ENCODE measurements around the gene PLAAT5.
"Not testable (repeated sequence)": the region's sequence is repeated elsewhere in the genome, so short reads cannot be mapped to it uniquely, and the experiment has no call there.

The PLAAT5 gene

GRCh38 chr11:63445720-63446119, 45.2 kb downstream of the PLAAT5 start:
- no peak overlapping the region for H3K4me2 ChIP-seq
- no peaks in the 10 kb centered on the region for H4K20me1 ChIP-seq
- H3K4me3 ChIP-seq: no peak overlapping the region
- no peaks in the 10 kb centered on the region for H3K9me3 ChIP-seq
- H3K27ac ChIP-seq: no peak overlapping the region
- no peaks in the 10 kb centered on the region for H3K36me3 ChIP-seq
- no peak for TF ChIP-seq Cebpa-rat (IDR thresholded peaks at IDR 0.05)
- no peaks in the 10 kb centered on the region for H3K27me3 ChIP-seq
- H3K9ac ChIP-seq: no peak overlapping the region
- H3K4me1 ChIP-seq: 0 out of 2 replicates have a peak, but pooled peaks cover 4% of the 10 kb centered on the region

- no peak overlapping the region for H3K4me2 ChIP-seq
- no peak overlapping the region for H3K9ac ChIP-seq
- H3K27me3 ChIP-seq: no peaks in the 10 kb centered on the region
- H3K4me3 ChIP-seq: no peak overlapping the region
- no peak for TF ChIP-seq Cebpa-rat (IDR thresholded peaks at IDR 0.05)
- H3K9me3 ChIP-seq: no peaks in the 10 kb centered on the region
- H3K4me1 ChIP-seq: 0 out of 2 replicates have a peak, but pooled peaks cover 4% of the 10 kb centered on the region
- no peaks in the 10 kb centered on the region for H4K20me1 ChIP-seq
- H3K36me3 ChIP-seq: no peaks in the 10 kb centered on the region
- H3K27ac ChIP-seq: no peak overlapping the region
Measured at GRCh38 chr11:63445118-63445517, 45.8 kb downstream of the PLAAT5 start.

- H3K4me2 ChIP-seq: no peak overlapping the region
- no peaks in the 10 kb centered on the region for H3K36me3 ChIP-seq
- no peak overlapping the region for H3K9ac ChIP-seq
- no peak overlapping the region for H3K4me3 ChIP-seq
- H3K27me3 ChIP-seq: no peaks in the 10 kb centered on the region
- no peak for TF ChIP-seq Cebpa-rat (IDR thresholded peaks at IDR 0.05)
- H3K9me3 ChIP-seq: no peaks in the 10 kb centered on the region
- no peaks in the 10 kb centered on the region for H4K20me1 ChIP-seq
- 0 out of 2 replicates have a peak, but pooled peaks cover 4% of the 10 kb centered on the region for H3K4me1 ChIP-seq
- no peak overlapping the region for H3K27ac ChIP-seq
Measured at GRCh38 chr11:63444160-63444559, 46.8 kb downstream of the PLAAT5 start.

GRCh38 chr11:63443714-63444113, 47.3 kb downstream of the PLAAT5 start:
- Histone ChIP-seq H3K4me3 (no peak overlapping the region), H3K36me3 (no peaks in the 10 kb centered on the region), H3K27me3 (no peaks in the 10 kb centered on the region), H3K9me3 (no peaks in the 10 kb centered on the region), H3K4me1 (0 out of 2 replicates have a peak, but pooled peaks cover 4% of the 10 kb centered on the region), H3K9ac (no peak overlapping the region), H3K27ac (no peak overlapping the region), H4K20me1 (no peaks in the 10 kb centered on the region), H3K4me2 (no peak overlapping the region)
- TF ChIP-seq Cebpa-rat (IDR thresholded peaks at IDR 0.05): no peak

- not testable (repeated sequence) for H4K20me1 ChIP-seq, H3K36me3 ChIP-seq, H3K9ac ChIP-seq, H3K4me2 ChIP-seq, H3K27me3 ChIP-seq, H3K9me3 ChIP-seq, H3K4me3 ChIP-seq, H3K4me1 ChIP-seq, H3K27ac ChIP-seq
Measured at GRCh38 chr11:63435831-63436230, 55.1 kb downstream of the PLAAT5 start.

GRCh38 chr11:63435351-63435750, 55.6 kb downstream of the PLAAT5 start:
- not testable (repeated sequence) for H3K4me2 ChIP-seq, H3K27ac ChIP-seq

GRCh38 chr11:63430731-63431130, 60.2 kb downstream of the PLAAT5 start:
- not testable (repeated sequence) for H4K20me1 ChIP-seq, H3K4me2 ChIP-seq, H3K36me3 ChIP-seq, H3K4me3 ChIP-seq, H3K27ac ChIP-seq, H3K4me1 ChIP-seq, H3K27me3 ChIP-seq, H3K9ac ChIP-seq
- H3K9me3 ChIP-seq: peaks cover 11% of the 10 kb centered on the region

More at GRCh38 chr11:63435351-63435750, 55.6 kb downstream of the PLAAT5 start:
- not testable (repeated sequence) for H3K27me3 ChIP-seq, H3K9me3 ChIP-seq, H3K4me3 ChIP-seq, H3K9ac ChIP-seq, H4K20me1 ChIP-seq, H3K4me1 ChIP-seq, H3K36me3 ChIP-seq

GRCh38 chr11:63427971-63428508, 62.9 kb downstream of the PLAAT5 start:
- Histone ChIP-seq H3K36me3 (no peaks in the 10 kb centered on the region), H3K4me3 (no peak overlapping the region), H3K27ac (no peak overlapping the region), H3K9ac (no peak overlapping the region), H3K4me1 (no peaks in the 10 kb centered on the region), H3K27me3 (no peaks in the 10 kb centered on the region), H3K9me3 (peaks cover 11% of the 10 kb centered on the region), H4K20me1 (no peaks in the 10 kb centered on the region), H3K4me2 (no peak overlapping the region)
- TF ChIP-seq Cebpa-rat (IDR thresholded peaks at IDR 0.05): no peak

GRCh38 chr11:63417174-63417852, 73.7 kb downstream of the PLAAT5 start:
- no peak overlapping the region for H3K27ac ChIP-seq
- no peak overlapping the region for H3K4me3 ChIP-seq
- H3K36me3 ChIP-seq: no peaks in the 10 kb centered on the region
- peaks cover 6% of the 10 kb centered on the region for H3K9me3 ChIP-seq
- no peaks in the 10 kb centered on the region for H3K27me3 ChIP-seq
- H4K20me1 ChIP-seq: no peaks in the 10 kb centered on the region
- H3K9ac ChIP-seq: no peak overlapping the region
- no peak overlapping the region for H3K4me2 ChIP-seq
- no peaks in the 10 kb centered on the region for H3K4me1 ChIP-seq
- no peak for TF ChIP-seq Cebpa-rat (IDR thresholded peaks at IDR 0.05)

All from BLaER1 (cell line).